ENCODE results near the gene DLG5. TPM values are rescaled to one million over a fixed set of nuclear protein-coding genes. Genes with fewer than 3 reads are reported as not detected.

DLG5 gene
- total and polyA plus RNA-seq, 10 of the 15 experiments (the other 5 are each of a cell fraction or from before 2014, with no cell fraction given), result 0.18 to 6.6 (median 2.7) TPM

DNA sequence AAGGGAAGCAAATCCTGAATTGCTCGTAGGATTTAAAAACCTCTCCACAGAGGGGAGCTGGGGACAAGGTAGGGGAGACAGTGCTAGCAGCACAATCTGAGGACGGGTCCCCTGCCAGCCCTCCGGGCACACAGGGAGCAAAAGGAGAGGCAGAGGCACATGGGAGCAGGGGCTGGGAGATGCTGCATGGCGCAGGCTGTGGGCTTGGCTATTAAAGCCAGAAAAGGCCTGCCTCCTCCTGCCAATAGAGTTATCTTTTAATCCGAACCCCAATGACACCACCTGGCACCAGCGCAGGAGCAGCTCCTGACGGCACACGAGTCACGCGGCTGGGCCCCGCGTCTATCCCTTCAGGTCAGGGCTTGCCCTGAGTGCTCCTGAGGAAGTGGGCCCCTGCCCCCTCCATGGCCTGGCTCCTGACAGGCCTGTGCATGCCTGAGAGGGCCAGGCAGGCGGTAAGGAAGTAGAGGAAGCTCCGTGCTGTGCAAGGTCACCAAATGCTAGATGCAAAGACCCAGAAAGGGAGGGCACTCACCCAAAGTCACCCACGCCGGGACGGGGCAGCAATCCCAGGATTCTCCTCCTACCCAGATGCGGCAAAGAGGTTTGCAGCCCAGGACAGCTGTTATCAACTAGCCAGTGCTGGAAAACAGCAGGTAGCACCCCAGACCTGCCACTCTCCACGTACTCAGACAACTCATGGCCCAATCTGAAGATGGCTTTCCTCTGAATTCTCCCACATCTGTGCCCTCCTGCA, 28.1 kb downstream of the DLG5 start:
- Histone ChIP-seq H3K9me3 (replicated peaks; ENCODE audit: control insufficient read depth, insufficient read depth, low read length) (no peaks in the 10 kb centered on the region), H2AFZ (ENCODE audit: control insufficient read depth, low read depth, low read length) (no peak overlapping the region; the same call in 1 of the 2 replicates), H3K27ac (ENCODE audit: control insufficient read depth, insufficient read depth) (no peak overlapping the region), H3K4me2 (ENCODE audit: control insufficient read depth, insufficient read depth) (no peak overlapping the region), H3K36me3 (ENCODE audit: control insufficient read depth in 2 of 2, insufficient read depth in 2 of 2, low read length in 1 of 2) (no peaks in the 10 kb centered on the region), H3K9ac (ENCODE audit: control insufficient read depth, insufficient read depth, low read length) (no peak overlapping the region), H4K20me1 (ENCODE audit: control insufficient read depth, insufficient read depth) (no peaks in the 10 kb centered on the region), H3K4me3 (no peak overlapping the region), H3K79me2 (ENCODE audit: control insufficient read depth, insufficient read depth, low read length) (no peaks in the 10 kb centered on the region), H3K4me1 (ENCODE audit: control insufficient read depth, insufficient read depth, low read length) (peaks cover 10% of the 10 kb centered on the region), H3K27me3 (replicated peaks in 1 of 2; ENCODE audit: control insufficient read depth in 2 of 2, insufficient read depth in 2 of 2, low read length in 1 of 2) (no peaks in the 10 kb centered on the region)
- POLR2A ChIA-PET, result no interaction called here
- in situ Hi-C loops (cut with MboI), result no loop called here
- DNase-seq (ENCODE audit: low read depth, low spot score), result no peak
- intact Hi-C loops (cut with micrococcal nuclease; ENCODE audit: unreplicated experiment), result no loop called here
- TF ChIP-seq, protein P1, sequence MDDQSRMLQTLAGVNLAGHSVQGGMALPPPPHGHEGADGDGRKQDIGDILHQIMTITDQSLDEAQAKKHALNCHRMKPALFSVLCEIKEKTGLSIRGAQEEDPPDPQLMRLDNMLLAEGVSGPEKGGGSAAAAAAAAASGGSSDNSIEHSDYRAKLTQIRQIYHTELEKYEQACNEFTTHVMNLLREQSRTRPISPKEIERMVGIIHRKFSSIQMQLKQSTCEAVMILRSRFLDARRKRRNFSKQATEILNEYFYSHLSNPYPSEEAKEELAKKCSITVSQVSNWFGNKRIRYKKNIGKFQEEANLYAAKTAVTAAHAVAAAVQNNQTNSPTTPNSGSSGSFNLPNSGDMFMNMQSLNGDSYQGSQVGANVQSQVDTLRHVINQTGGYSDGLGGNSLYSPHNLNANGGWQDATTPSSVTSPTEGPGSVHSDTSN (IDR thresholded peaks at IDR 0.05; ENCODE audit: insufficient replicate concordance, low read depth, low read length), result no peak
- TF ChIP-seq CREB1 (IDR thresholded peaks at IDR 0.05; ENCODE audit: low read depth) (no peak), EED (IDR thresholded peaks at IDR 0.05; ENCODE audit: low read depth) (no peak), NR2C1 (IDR thresholded peaks at IDR 0.05) (no peak), BMI1 (IDR thresholded peaks at IDR 0.05; ENCODE audit: borderline replicate concordance) (no peak), SP1 (IDR thresholded peaks at IDR 0.05; ENCODE audit: low read depth, low read length) (no peak), TARDBP (IDR thresholded peaks at IDR 0.05; ENCODE audit: borderline replicate concordance) (no peak), SMC3 (IDR thresholded peaks at IDR 0.05; ENCODE audit: borderline replicate concordance, low read length) (no peak), ETV6 (conservative IDR thresholded peaks at IDR 0.05 in 1 of 2, IDR thresholded peaks at IDR 0.05 in 1 of 2; ENCODE audit: borderline replicate concordance in 1 of 2, low read depth in 1 of 2) (no peak), ATF7 (IDR thresholded peaks at IDR 0.05; ENCODE audit: low read depth) (no peak), RELA (IDR thresholded peaks at IDR 0.05; ENCODE audit: borderline replicate concordance, partially characterized antibody) (no peak), IKZF1 (conservative IDR thresholded peaks at IDR 0.05) (no peak)
- TF ChIP-seq, protein P2, sequence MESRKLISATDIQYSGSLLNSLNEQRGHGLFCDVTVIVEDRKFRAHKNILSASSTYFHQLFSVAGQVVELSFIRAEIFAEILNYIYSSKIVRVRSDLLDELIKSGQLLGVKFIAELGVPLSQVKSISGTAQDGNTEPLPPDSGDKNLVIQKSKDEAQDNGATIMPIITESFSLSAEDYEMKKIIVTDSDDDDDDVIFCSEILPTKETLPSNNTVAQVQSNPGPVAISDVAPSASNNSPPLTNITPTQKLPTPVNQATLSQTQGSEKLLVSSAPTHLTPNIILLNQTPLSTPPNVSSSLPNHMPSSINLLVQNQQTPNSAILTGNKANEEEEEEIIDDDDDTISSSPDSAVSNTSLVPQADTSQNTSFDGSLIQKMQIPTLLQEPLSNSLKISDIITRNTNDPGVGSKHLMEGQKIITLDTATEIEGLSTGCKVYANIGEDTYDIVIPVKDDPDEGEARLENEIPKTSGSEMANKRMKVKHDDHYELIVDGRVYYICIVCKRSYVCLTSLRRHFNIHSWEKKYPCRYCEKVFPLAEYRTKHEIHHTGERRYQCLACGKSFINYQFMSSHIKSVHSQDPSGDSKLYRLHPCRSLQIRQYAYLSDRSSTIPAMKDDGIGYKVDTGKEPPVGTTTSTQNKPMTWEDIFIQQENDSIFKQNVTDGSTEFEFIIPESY (IDR thresholded peaks at IDR 0.05), result no peak
- TF ChIP-seq, protein P3, sequence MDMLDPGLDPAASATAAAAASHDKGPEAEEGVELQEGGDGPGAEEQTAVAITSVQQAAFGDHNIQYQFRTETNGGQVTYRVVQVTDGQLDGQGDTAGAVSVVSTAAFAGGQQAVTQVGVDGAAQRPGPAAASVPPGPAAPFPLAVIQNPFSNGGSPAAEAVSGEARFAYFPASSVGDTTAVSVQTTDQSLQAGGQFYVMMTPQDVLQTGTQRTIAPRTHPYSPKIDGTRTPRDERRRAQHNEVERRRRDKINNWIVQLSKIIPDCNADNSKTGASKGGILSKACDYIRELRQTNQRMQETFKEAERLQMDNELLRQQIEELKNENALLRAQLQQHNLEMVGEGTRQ (IDR thresholded peaks at IDR 0.05; ENCODE audit: borderline replicate concordance, low read depth, low read length), result no peak
- TF ChIP-seq, protein P4, sequence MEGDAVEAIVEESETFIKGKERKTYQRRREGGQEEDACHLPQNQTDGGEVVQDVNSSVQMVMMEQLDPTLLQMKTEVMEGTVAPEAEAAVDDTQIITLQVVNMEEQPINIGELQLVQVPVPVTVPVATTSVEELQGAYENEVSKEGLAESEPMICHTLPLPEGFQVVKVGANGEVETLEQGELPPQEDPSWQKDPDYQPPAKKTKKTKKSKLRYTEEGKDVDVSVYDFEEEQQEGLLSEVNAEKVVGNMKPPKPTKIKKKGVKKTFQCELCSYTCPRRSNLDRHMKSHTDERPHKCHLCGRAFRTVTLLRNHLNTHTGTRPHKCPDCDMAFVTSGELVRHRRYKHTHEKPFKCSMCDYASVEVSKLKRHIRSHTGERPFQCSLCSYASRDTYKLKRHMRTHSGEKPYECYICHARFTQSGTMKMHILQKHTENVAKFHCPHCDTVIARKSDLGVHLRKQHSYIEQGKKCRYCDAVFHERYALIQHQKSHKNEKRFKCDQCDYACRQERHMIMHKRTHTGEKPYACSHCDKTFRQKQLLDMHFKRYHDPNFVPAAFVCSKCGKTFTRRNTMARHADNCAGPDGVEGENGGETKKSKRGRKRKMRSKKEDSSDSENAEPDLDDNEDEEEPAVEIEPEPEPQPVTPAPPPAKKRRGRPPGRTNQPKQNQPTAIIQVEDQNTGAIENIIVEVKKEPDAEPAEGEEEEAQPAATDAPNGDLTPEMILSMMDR (IDR thresholded peaks at IDR 0.05 in 2 of 3, conservative IDR thresholded peaks at IDR 0.05 in 1 of 3; ENCODE audit: control insufficient read depth in 2 of 3, extremely low read depth in 1 of 3, insufficient read depth in 1 of 3, low read depth in 3 of 3, low read length in 3 of 3), result no peak
- BruUV-seq (replicated peaks), result no TSS peak
- CTCF ChIA-PET, result no interaction called here
- SMC1A ChIA-PET (ENCODE audit: uncharacterized antibody, unreplicated experiment), result interaction anchor here (0.8 kb wide), 1 partner anchor 40 kb away, joined by 3 read pairs; no protein-coding TSS in a partner anchor
- RAD21 ChIA-PET (ENCODE audit: unreplicated experiment), result no interaction called here
- peak; percentile 28; the same call in 1 of the 3 replicates for ATAC-seq
- FAIRE-seq, result no peak
- 54% methylated on average over 19 of the region's 19 CpGs for WGBS (ENCODE audit: insufficient coverage, insufficient replicate concordance, low lambda C conversion rate, missing lambda C conversion rate)
